DND-41 (cell line): ENCODE results near the gene GAA.
"Not testable (repeated sequence)": the region's sequence is repeated elsewhere in the genome, so short reads cannot be mapped to it uniquely, and the experiment has no call there.

Experiments
- ATAC-seq: fragments of 200-7000 bp; cut with Tn5 transposase; 3 replicates; pipeline ENCODE4 v1.9.1; 2021; ENCODE audit warnings: low read depth; ENCODE audit not compliant: insufficient read depth
- DNase-seq: peaks from one replicate; pipeline ENCODE4 v3.0.0-alpha.2; 2020
- H2AFZ ChIP-seq: 2 replicates; pipeline ENCODE4 v1.6.0; 2012; ENCODE audit warnings: low read depth, low read length
- H3K27ac ChIP-seq: 2 replicates; pipeline ENCODE4 v1.5.1; 2012; ENCODE audit warnings: low read length, inconsistent platforms
- H3K27me3 ChIP-seq: fragments of 200-600 bp; sonication (generic); 2 replicates; pipeline ENCODE4 v1.6.0; 2012; ENCODE audit warnings: low read length, mild to moderate bottlenecking, inconsistent platforms; ENCODE audit not compliant: insufficient read depth, poor library complexity
- H3K36me3 ChIP-seq: 2 replicates; pipeline ENCODE4 v1.5.1; 2012; ENCODE audit warnings: low read length, inconsistent platforms; ENCODE audit not compliant: insufficient read depth
- H3K4me1 ChIP-seq: 2 replicates; pipeline ENCODE4 v1.5.1; 2012; ENCODE audit warnings: mild to moderate bottlenecking, low read length; ENCODE audit not compliant: insufficient read depth
- H3K4me2 ChIP-seq: 2 replicates; pipeline ENCODE4 v1.6.0; 2012; ENCODE audit warnings: mild to moderate bottlenecking, moderate library complexity, low read length, inconsistent platforms; ENCODE audit not compliant: insufficient read depth
- H3K4me3 ChIP-seq, 2 experiments: fragments of 200-600 bp in 1 of 2; shearing (Covaris generic) in 1 of 2; 2 replicates each; pipeline ENCODE4 v1.5.1; 2012 to 2016; ENCODE audit warnings: inconsistent platforms in 2 of 2, low read length in 2 of 2, mild to moderate bottlenecking in 2 of 2, low read depth in 1 of 2, moderate library complexity in 1 of 2
- H3K79me2 ChIP-seq: 2 replicates; pipeline ENCODE4 v1.6.0; 2012; ENCODE audit warnings: low read length, inconsistent platforms; ENCODE audit not compliant: insufficient read depth
- H3K9ac ChIP-seq: 2 replicates; pipeline ENCODE4 v1.6.0; 2012; ENCODE audit warnings: low read depth, mild to moderate bottlenecking, inconsistent platforms, low read length, moderate library complexity
- H3K9me3 ChIP-seq: 2 replicates; pipeline ENCODE4 v1.5.1; 2012; ENCODE audit warnings: low read length, moderate library complexity, mild to moderate bottlenecking, inconsistent platforms; ENCODE audit not compliant: insufficient read depth, severe bottlenecking
- H4K20me1 ChIP-seq: 2 replicates; pipeline ENCODE4 v1.6.0; 2012; ENCODE audit warnings: low read length; ENCODE audit not compliant: insufficient read depth
- CTCF ChIP-seq: IDR thresholded peaks from 2 replicates; pipeline ENCODE4 v1.5.1; 2012; ENCODE audit warnings: borderline replicate concordance, low read length, moderate library complexity, mild to moderate bottlenecking; ENCODE audit not compliant: poor library complexity, severe bottlenecking; ENCODE audit errors: extremely low read depth
- EZH2 ChIP-seq: IDR thresholded peaks from 3 replicates; pipeline ENCODE4 v1.6.1; 2012; ENCODE audit warnings: borderline replicate concordance, low read depth, mild to moderate bottlenecking, moderate library complexity, low read length, inconsistent platforms; ENCODE audit not compliant: severe bottlenecking

GAA gene

GRCh38 chr17:80087346-80088265, 13.8 kb upstream of the GAA start:
- Histone ChIP-seq H3K79me2 (no peaks in the 10 kb centered on the region), H3K27ac (no peak overlapping the region), H3K36me3 (no peaks in the 10 kb centered on the region), H4K20me1 (no peaks in the 10 kb centered on the region), H3K27me3 (peaks cover 5% of the 10 kb centered on the region), H2AFZ (no peak overlapping the region), H3K4me1 (peaks cover 4% of the 10 kb centered on the region), H3K4me3 (no peak overlapping the region), H3K9ac (no peak overlapping the region), H3K9me3 (no peaks in the 10 kb centered on the region), H3K4me2 (no peak overlapping the region)
- ATAC-seq (no peak), DNase-seq (no peak)
- TF ChIP-seq CTCF (no peak), EZH2 (no peak)

- no peak overlapping the region for H3K9ac ChIP-seq
- H3K36me3 ChIP-seq: no peaks in the 10 kb centered on the region
- H3K4me3 ChIP-seq: no peak overlapping the region
- H4K20me1 ChIP-seq: no peaks in the 10 kb centered on the region
- H3K4me2 ChIP-seq: no peak overlapping the region
- H3K27ac ChIP-seq: no peak overlapping the region
- no peak overlapping the region for H2AFZ ChIP-seq
- peaks cover 5% of the 10 kb centered on the region for H3K27me3 ChIP-seq
- DNase-seq (no peak), ATAC-seq (no peak)
- no peaks in the 10 kb centered on the region for H3K9me3 ChIP-seq
- no peak for TF ChIP-seq CTCF
- TF ChIP-seq EZH2: no peak
- H3K4me1 ChIP-seq: no peaks in the 10 kb centered on the region
- H3K79me2 ChIP-seq: no peaks in the 10 kb centered on the region
These were observed 11.6 kb upstream of the GAA start for GRCh38 chr17:80089762-80090161.

- not testable (repeated sequence) for H3K4me3 ChIP-seq, H3K27me3 ChIP-seq, H3K27ac ChIP-seq, H2AFZ ChIP-seq, H3K79me2 ChIP-seq, H3K9me3 ChIP-seq, DNase-seq, H3K4me2 ChIP-seq, H3K9ac ChIP-seq, H3K36me3 ChIP-seq, H4K20me1 ChIP-seq, H3K4me1 ChIP-seq, ATAC-seq
These were observed 11.2 kb upstream of the GAA start for GRCh38 chr17:80090164-80090563.

GRCh38 chr17:80091376-80091775, 10.0 kb upstream of the GAA start:
- H3K79me2 ChIP-seq: no peaks in the 10 kb centered on the region
- H2AFZ ChIP-seq: no peak overlapping the region
- no peak overlapping the region for H3K4me2 ChIP-seq
- no peak for DNase-seq
- no peak overlapping the region for H3K4me3 ChIP-seq
- ATAC-seq: no peak
- H3K27me3 ChIP-seq: peaks cover 5% of the 10 kb centered on the region
- no peak for TF ChIP-seq EZH2
- H3K36me3 ChIP-seq: no peaks in the 10 kb centered on the region
- no peak overlapping the region for H3K27ac ChIP-seq
- H3K9ac ChIP-seq: no peak overlapping the region
- no peaks in the 10 kb centered on the region for H4K20me1 ChIP-seq
- H3K9me3 ChIP-seq: no peaks in the 10 kb centered on the region
- H3K4me1 ChIP-seq: no peaks in the 10 kb centered on the region
